ENCODE data around the gene TECPR2.

The TECPR2 gene

GRCh38 chr14:102495491-102496330 lies 133.0 kb downstream of the TECPR2 start:
- Histone ChIP-seq H3K79me1 (ENCODE audit: low read length) (no peaks in the 10 kb centered on the region), H3K9me3 (ENCODE audit: insufficient read depth, low read depth, low read length) (peaks cover 4% of the 10 kb centered on the region), H4K12ac (ENCODE audit: low read depth, low read length) (no peak overlapping the region), H3K27ac (ENCODE audit: low read depth, low read length) (no peak overlapping the region), H3K4me2 (ENCODE audit: low read length) (no peak overlapping the region), H2BK120ac (ENCODE audit: insufficient read depth, low read length, poor library complexity) (no peak overlapping the region), H2AK5ac (ENCODE audit: low read length) (no peak overlapping the region), H3K4me1 (ENCODE audit: control insufficient read depth in 1 of 2, insufficient read depth in 2 of 2, low read length in 2 of 2) (peaks cover 0 to 3% of the 10 kb centered on the region in 2 experiments), H3K27me3 (ENCODE audit: insufficient read depth, low read length) (no peaks in the 10 kb centered on the region), H4K91ac (ENCODE audit: low read depth, low read length) (no peak overlapping the region), H3K4ac (ENCODE audit: low read depth, low read length) (no peak overlapping the region), H3K79me2 (ENCODE audit: control insufficient read depth, insufficient read depth, low read length, poor library complexity) (no peaks in the 10 kb centered on the region), H3K4me3 (ENCODE audit: low read depth, low read length) (no peak overlapping the region), H2BK12ac (ENCODE audit: low read length) (no peak overlapping the region), H2AFZ (ENCODE audit: insufficient read depth, low read length, poor library complexity) (no peak overlapping the region), H3K36me3 (ENCODE audit: control insufficient read depth in 1 of 2, insufficient read depth in 2 of 2, low read length in 2 of 2) (peaks cover 12 to 18% of the 10 kb centered on the region in 2 experiments), H2BK5ac (ENCODE audit: low read depth, low read length, poor library complexity) (no peak overlapping the region), H3K23ac (ENCODE audit: low read length) (no peak overlapping the region), H4K8ac (ENCODE audit: low read depth, low read length) (no peak overlapping the region), H3K18ac (ENCODE audit: low read length) (no peak overlapping the region), H3K9ac (ENCODE audit: low read length) (no peak overlapping the region), H3K14ac (ENCODE audit: low read length) (no peak overlapping the region)
- DNase-seq = no peak
- WGBS (ENCODE audit: extremely low coverage, insufficient coverage, insufficient read length) = no CpG with 5 or more reads among the region's 26 CpGs

DNA sequence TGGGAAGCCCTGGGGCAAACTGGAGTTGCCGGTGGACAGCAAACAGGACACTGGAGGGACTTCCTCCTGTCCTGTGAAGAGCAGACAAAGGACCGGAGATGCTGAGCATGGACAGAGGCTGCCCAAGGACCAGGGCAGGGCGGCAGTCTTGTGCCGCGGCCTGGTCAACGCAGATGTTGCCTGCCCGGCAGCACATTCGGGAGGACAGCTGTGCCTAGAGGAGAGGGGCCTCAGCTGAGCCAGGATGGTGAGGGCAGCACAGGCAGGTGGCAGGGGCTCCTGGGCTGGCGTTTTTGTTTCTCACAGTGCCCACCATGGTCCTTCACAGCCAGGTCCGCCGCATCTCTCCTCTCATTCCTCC lies 133.6 kb downstream of the TECPR2 start:
- Histone ChIP-seq H3K4me3 (ENCODE audit: low read depth, low read length) (no peak overlapping the region), H3K9me3 (ENCODE audit: insufficient read depth, low read depth, low read length) (peaks cover 4% of the 10 kb centered on the region), H3K23ac (ENCODE audit: low read length) (no peak overlapping the region), H3K36me3 (ENCODE audit: control insufficient read depth in 1 of 2, insufficient read depth in 2 of 2, low read length in 2 of 2) (peaks cover 12 to 20% of the 10 kb centered on the region in 2 experiments), H3K4me2 (ENCODE audit: low read length) (no peak overlapping the region), H3K27me3 (ENCODE audit: insufficient read depth, low read length) (no peaks in the 10 kb centered on the region), H4K12ac (ENCODE audit: low read depth, low read length) (no peak overlapping the region), H2AFZ (ENCODE audit: insufficient read depth, low read length, poor library complexity) (no peak overlapping the region), H2AK5ac (ENCODE audit: low read length) (no peak overlapping the region), H3K27ac (ENCODE audit: low read depth, low read length) (no peak overlapping the region), H3K9ac (ENCODE audit: low read length) (no peak overlapping the region), H2BK12ac (ENCODE audit: low read length) (no peak overlapping the region), H3K79me1 (ENCODE audit: low read length) (no peaks in the 10 kb centered on the region), H3K79me2 (ENCODE audit: control insufficient read depth, insufficient read depth, low read length, poor library complexity) (no peaks in the 10 kb centered on the region), H3K4me1 (ENCODE audit: control insufficient read depth in 1 of 2, insufficient read depth in 2 of 2, low read length in 2 of 2) (peaks cover 0 to 3% of the 10 kb centered on the region in 2 experiments), H3K18ac (ENCODE audit: low read length) (no peak overlapping the region), H2BK120ac (ENCODE audit: insufficient read depth, low read length, poor library complexity) (no peak overlapping the region), H3K14ac (ENCODE audit: low read length) (no peak overlapping the region), H4K91ac (ENCODE audit: low read depth, low read length) (no peak overlapping the region), H2BK5ac (ENCODE audit: low read depth, low read length, poor library complexity) (no peak overlapping the region), H4K8ac (ENCODE audit: low read depth, low read length) (no peak overlapping the region), H3K4ac (ENCODE audit: low read depth, low read length) (no peak overlapping the region)
- WGBS (ENCODE audit: extremely low coverage, insufficient coverage, insufficient read length) = no CpG with 5 or more reads among the region's 11 CpGs
- no peak for DNase-seq

GRCh38 chr14:102496958-102497744 lies 134.4 kb downstream of the TECPR2 start:
- Histone ChIP-seq H2BK120ac (ENCODE audit: insufficient read depth, low read length, poor library complexity) (no peak overlapping the region), H3K4me3 (ENCODE audit: low read depth, low read length) (no peak overlapping the region), H2BK12ac (ENCODE audit: low read length) (no peak overlapping the region), H3K9me3 (ENCODE audit: insufficient read depth, low read depth, low read length) (peaks cover 4% of the 10 kb centered on the region), H3K9ac (ENCODE audit: low read length) (no peak overlapping the region), H3K27ac (ENCODE audit: low read depth, low read length) (no peak overlapping the region), H3K4me1 (ENCODE audit: control insufficient read depth in 1 of 2, insufficient read depth in 2 of 2, low read length in 2 of 2) (peaks cover 0 to 3% of the 10 kb centered on the region in 2 experiments), H4K12ac (ENCODE audit: low read depth, low read length) (no peak overlapping the region), H3K14ac (ENCODE audit: low read length) (no peak overlapping the region), H2AK5ac (ENCODE audit: low read length) (no peak overlapping the region), H3K36me3 (ENCODE audit: control insufficient read depth in 1 of 2, insufficient read depth in 2 of 2, low read length in 2 of 2) (peaks cover 12 to 20% of the 10 kb centered on the region in 2 experiments), H3K23ac (ENCODE audit: low read length) (no peak overlapping the region), H3K27me3 (ENCODE audit: insufficient read depth, low read length) (no peaks in the 10 kb centered on the region), H3K4me2 (ENCODE audit: low read length) (no peak overlapping the region), H2BK5ac (ENCODE audit: low read depth, low read length, poor library complexity) (no peak overlapping the region), H3K18ac (ENCODE audit: low read length) (no peak overlapping the region), H3K79me1 (ENCODE audit: low read length) (no peaks in the 10 kb centered on the region), H2AFZ (ENCODE audit: insufficient read depth, low read length, poor library complexity) (no peak overlapping the region), H4K91ac (ENCODE audit: low read depth, low read length) (no peak overlapping the region), H3K4ac (ENCODE audit: low read depth, low read length) (no peak overlapping the region), H3K79me2 (ENCODE audit: control insufficient read depth, insufficient read depth, low read length, poor library complexity) (no peaks in the 10 kb centered on the region), H4K8ac (ENCODE audit: low read depth, low read length) (no peak overlapping the region)
- WGBS (ENCODE audit: extremely low coverage, insufficient coverage, insufficient read length) = no CpG with 5 or more reads among the region's 42 CpGs
- no peak for DNase-seq

DNA sequence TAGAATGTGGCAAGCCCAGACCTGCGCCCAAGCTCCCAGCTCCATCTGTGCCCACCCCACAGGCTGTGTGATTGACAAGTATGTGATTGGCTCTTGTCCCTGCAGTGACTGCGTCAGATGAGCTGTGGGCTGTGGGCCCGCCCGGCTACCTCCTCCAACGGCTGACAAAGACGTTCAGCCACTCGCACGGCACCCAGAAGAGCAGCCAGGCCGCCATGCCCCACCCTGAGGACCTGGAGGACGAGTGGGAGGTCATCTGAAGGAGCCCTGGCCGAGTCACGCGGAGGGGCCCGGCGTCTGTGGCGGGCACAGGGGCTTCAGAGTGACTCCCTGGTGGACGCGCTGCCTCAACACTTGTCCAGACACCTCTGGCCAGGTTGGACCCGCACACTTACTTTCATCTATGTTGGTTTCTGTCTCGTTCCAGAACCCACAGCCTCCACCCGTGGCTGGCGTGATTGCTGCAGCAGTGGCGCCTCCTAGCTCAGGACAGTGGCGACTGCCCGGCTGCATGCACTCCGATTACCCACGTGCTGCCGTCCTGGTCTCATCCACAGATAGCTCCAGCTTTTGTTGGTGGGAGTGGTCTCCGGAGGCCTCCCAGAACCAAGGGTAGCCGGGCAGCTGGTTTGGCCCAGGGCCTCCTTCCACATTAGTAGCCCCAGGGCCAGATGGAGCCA lies 135.4 kb downstream of the TECPR2 start:
- no peak overlapping the region for H2BK120ac ChIP-seq (ENCODE audit: insufficient read depth, low read length, poor library complexity)
- no peak overlapping the region for H2AK5ac ChIP-seq (ENCODE audit: low read length)
- peaks cover 12 to 20% of the 10 kb centered on the region in 2 experiments for H3K36me3 ChIP-seq (ENCODE audit: control insufficient read depth in 1 of 2, insufficient read depth in 2 of 2, low read length in 2 of 2)
- no peak overlapping the region for H2BK5ac ChIP-seq (ENCODE audit: low read depth, low read length, poor library complexity)
- no peak overlapping the region for H4K12ac ChIP-seq (ENCODE audit: low read depth, low read length)
- H3K4ac ChIP-seq (ENCODE audit: low read depth, low read length) = no peak overlapping the region
- H3K18ac ChIP-seq (ENCODE audit: low read length) = no peak overlapping the region
- H3K4me3 ChIP-seq (ENCODE audit: low read depth, low read length) = no peak overlapping the region
- DNase-seq = no peak
- H3K9me3 ChIP-seq (ENCODE audit: insufficient read depth, low read depth, low read length) = peaks cover 4% of the 10 kb centered on the region
- no peaks in the 10 kb centered on the region for H3K79me1 ChIP-seq (ENCODE audit: low read length)
- no peak overlapping the region for H3K9ac ChIP-seq (ENCODE audit: low read length)
- no peak overlapping the region for H2BK12ac ChIP-seq (ENCODE audit: low read length)
- H3K14ac ChIP-seq (ENCODE audit: low read length) = no peak overlapping the region
- no peaks in the 10 kb centered on the region for H3K79me2 ChIP-seq (ENCODE audit: control insufficient read depth, insufficient read depth, low read length, poor library complexity)
- no peak overlapping the region for H4K8ac ChIP-seq (ENCODE audit: low read depth, low read length)
- peak overlapping the region; percentile 20 for H4K91ac ChIP-seq (ENCODE audit: low read depth, low read length)
- no peaks in the 10 kb centered on the region for H3K27me3 ChIP-seq (ENCODE audit: insufficient read depth, low read length)
- peaks cover 0 to 3% of the 10 kb centered on the region in 2 experiments for H3K4me1 ChIP-seq (ENCODE audit: control insufficient read depth in 1 of 2, insufficient read depth in 2 of 2, low read length in 2 of 2)
- H3K4me2 ChIP-seq (ENCODE audit: low read length) = no peak overlapping the region
- no CpG with 5 or more reads among the region's 30 CpGs for WGBS (ENCODE audit: extremely low coverage, insufficient coverage, insufficient read length)
- H3K23ac ChIP-seq (ENCODE audit: low read length) = no peak overlapping the region
- no peak overlapping the region for H3K27ac ChIP-seq (ENCODE audit: low read depth, low read length)
- no peak overlapping the region for H2AFZ ChIP-seq (ENCODE audit: insufficient read depth, low read length, poor library complexity)
